Stimulated activated naive CD4-positive, alpha-beta T cell treated with Interleukin-2 at 50 U/mL for 16 hours (primary cell): ENCODE data around the gene ZBTB25.
"Not testable (repeated sequence)": the region's sequence is repeated elsewhere in the genome, so short reads cannot be mapped to it uniquely, and the experiment has no call there.

ENCODE experiments used
- DNase-seq: peaks from one replicate; lab custom pipeline; 2025; lab: John Stamatoyannopoulos, UW

The ZBTB25 gene

GRCh38 chr14:64503434-64504309 is at the start of gene ZBTB25:
TSS of gene ZBTB25 (minus strand) at chr14:64503838. CDS start at chr14:64490533, 13,305 bp downstream.
- peak; percentile 96 for DNase-seq

- no peak for DNase-seq
Measured at GRCh38 chr14:64550621-64551333, 47.1 kb upstream of the ZBTB25 start.

- peak; percentile 23 for DNase-seq
Measured at GRCh38 chr14:64549791-64550620, 46.4 kb upstream of the ZBTB25 start, which contains the start of gene PPP1R36. TSS of gene PPP1R36 (plus strand) at chr14:64549961. CDS start at chr14:64549998, 37 bp downstream.

- no peak for DNase-seq
Measured at GRCh38 chr14:64549016-64549415, 45.4 kb upstream of the ZBTB25 start.

GRCh38 chr14:64544607-64545312 is 41.1 kb upstream of the ZBTB25 start:
- DNase-seq: no peak

- DNase-seq: no peak
Measured at GRCh38 chr14:64542836-64543201, 39.2 kb upstream of the ZBTB25 start.

- no peak for DNase-seq
Measured at GRCh38 chr14:64541972-64542835, 38.6 kb upstream of the ZBTB25 start.

- no peak for DNase-seq
Measured at GRCh38 chr14:64541261-64541971, 37.8 kb upstream of the ZBTB25 start.

GRCh38 chr14:64540208-64541202 is 36.9 kb upstream of the ZBTB25 start, which contains the start of gene HSPA2:
TSS of gene HSPA2 (plus strand) at chr14:64540741. CDS start at chr14:64540850, 109 bp downstream.
- peak; percentile 96 for DNase-seq

- no peak for DNase-seq
Measured at GRCh38 chr14:64536488-64537245, 33.0 kb upstream of the ZBTB25 start.

GRCh38 chr14:64531567-64531966 is 27.9 kb upstream of the ZBTB25 start:
- no peak for DNase-seq

GRCh38 chr14:64525354-64525753 is 21.7 kb upstream of the ZBTB25 start:
- DNase-seq: no peak

- DNase-seq: no peak
Measured at GRCh38 chr14:64522591-64523355, 19.1 kb upstream of the ZBTB25 start.

GRCh38 chr14:64520699-64521098 is 17.1 kb upstream of the ZBTB25 start:
- DNase-seq: no peak

GRCh38 chr14:64518229-64518628 is 14.6 kb upstream of the ZBTB25 start:
- no peak for DNase-seq

- DNase-seq: not testable (repeated sequence)
Measured at GRCh38 chr14:64517667-64518066, 14.0 kb upstream of the ZBTB25 start.

GRCh38 chr14:64516969-64517368 is 13.3 kb upstream of the ZBTB25 start:
- DNase-seq: no peak
